SK-N-SH treated with all-trans-retinoic acid at 6 μM for 48 hours (cell line): ENCODE measurements around the gene KIZ.

ENCODE experiments used
- ATAC-seq: fragments of 200-7000 bp; cut with Tn5 transposase; 3 replicates; pipeline ENCODE4 v1.9.1; 2020; ENCODE audit warnings: mild to moderate bottlenecking, moderate library complexity
- ARNTL ChIP-seq: fragments of 450-650 bp; formaldehyde crosslinking; IDR thresholded peaks from 2 replicates; pipeline ENCODE4 v1.5.0; 2020; ENCODE audit warnings: low read depth, mild to moderate bottlenecking, moderate library complexity, borderline replicate concordance
- BACH2 ChIP-seq: fragments of 250-450 bp; sonication (Bioruptor Pico); IDR thresholded peaks from 2 replicates; pipeline ENCODE4 v1.9.0; 2021; ENCODE audit warnings: mild to moderate bottlenecking, borderline replicate concordance
- CSRNP3 ChIP-seq: fragments of 250-450 bp; sonication (Bioruptor Pico); IDR thresholded peaks from 2 replicates; pipeline ENCODE4 v1.5.1; 2021; ENCODE audit warnings: mild to moderate bottlenecking, moderate library complexity
- ESRRG ChIP-seq: fragments of 250-450 bp; sonication (Bioruptor Pico); IDR thresholded peaks from 2 replicates; pipeline ENCODE4 v1.6.1; 2021; ENCODE audit warnings: mild to moderate bottlenecking
- GLIS3 ChIP-seq: fragments of 250-450 bp; sonication (Bioruptor Pico); IDR thresholded peaks from 2 replicates; pipeline ENCODE4 v1.5.0; 2020; ENCODE audit warnings: mild to moderate bottlenecking, moderate library complexity
- ISL1 ChIP-seq: fragments of 250-450 bp; sonication (Bioruptor Pico); IDR thresholded peaks from 2 replicates; pipeline ENCODE4 v2.1.2; 2022; ENCODE audit warnings: mild to moderate bottlenecking, moderate library complexity
- OSR1 ChIP-seq: fragments of 250-450 bp; sonication (Bioruptor Pico); IDR thresholded peaks from 2 replicates; pipeline ENCODE4 v1.8.0; 2022; ENCODE audit warnings: moderate library complexity, mild to moderate bottlenecking, inconsistent platforms
- PATZ1 ChIP-seq: fragments of 250-450 bp; sonication (Bioruptor Pico); IDR thresholded peaks from 2 replicates; pipeline ENCODE4 v1.8.0; 2020; ENCODE audit warnings: mild to moderate bottlenecking, moderate library complexity, borderline replicate concordance
- PPARA ChIP-seq: fragments of 250-450 bp; sonication (Bioruptor Pico); IDR thresholded peaks from 2 replicates; pipeline ENCODE4 v1.5.0; 2020; ENCODE audit warnings: mild to moderate bottlenecking, borderline replicate concordance
- RARB ChIP-seq: fragments of 250-450 bp; sonication (Bioruptor Pico); IDR thresholded peaks from 2 replicates; pipeline ENCODE4 v1.8.0; 2021; ENCODE audit warnings: mild to moderate bottlenecking, moderate library complexity
- SNAI2 ChIP-seq: fragments of 250-450 bp; sonication (Bioruptor Pico); IDR thresholded peaks from 2 replicates; pipeline ENCODE4 v1.5.0; 2020; ENCODE audit warnings: mild to moderate bottlenecking, moderate library complexity
- TCF4 ChIP-seq: fragments of 250-450 bp; sonication (Bioruptor Pico); IDR thresholded peaks from 2 replicates; pipeline ENCODE4 v1.8.0; 2021; ENCODE audit warnings: mild to moderate bottlenecking, moderate library complexity, borderline replicate concordance
- TOX ChIP-seq: fragments of 250-450 bp; sonication (Bioruptor Pico); IDR thresholded peaks from 2 replicates; pipeline ENCODE4 v1.8.0; 2021; ENCODE audit warnings: mild to moderate bottlenecking, moderate library complexity, borderline replicate concordance
- ZC3H10 ChIP-seq: fragments of 250-450 bp; sonication (Bioruptor Pico); IDR thresholded peaks from 2 replicates; pipeline ENCODE4 v1.5.1; 2021; ENCODE audit warnings: mild to moderate bottlenecking, moderate library complexity
- ZFP3 ChIP-seq: fragments of 250-450 bp; sonication (Bioruptor Pico); IDR thresholded peaks from 2 replicates; pipeline ENCODE4 v1.5.0; 2020; ENCODE audit warnings: mild to moderate bottlenecking, moderate library complexity
- ZFP30 ChIP-seq: fragments of 450-650 bp; formaldehyde crosslinking; IDR thresholded peaks from 2 replicates; pipeline ENCODE4 v1.5.0; 2022; ENCODE audit warnings: mild to moderate bottlenecking, moderate library complexity
- ZNF565 ChIP-seq: fragments of 450-650 bp; formaldehyde crosslinking; conservative IDR thresholded peaks from 2 replicates; pipeline ENCODE4 v1.5.0; 2020; ENCODE audit warnings: low read depth, mild to moderate bottlenecking, moderate library complexity
- ZNF70 ChIP-seq: fragments of 450-650 bp; formaldehyde crosslinking; IDR thresholded peaks from 2 replicates; pipeline ENCODE4 v1.5.0; 2020; ENCODE audit warnings: mild to moderate bottlenecking, moderate library complexity
- ZNF8 ChIP-seq: fragments of 450-650 bp; formaldehyde crosslinking; IDR thresholded peaks from 2 replicates; pipeline ENCODE4 v1.5.0; 2020; ENCODE audit warnings: mild to moderate bottlenecking, moderate library complexity
- TF ChIP-seq, protein P1 (sequence below): fragments of 250-450 bp; sonication (Bioruptor Pico); IDR thresholded peaks from 2 replicates; pipeline ENCODE4 v1.8.0; 2021; ENCODE audit warnings: low read depth, mild to moderate bottlenecking, moderate library complexity, borderline replicate concordance
- TF ChIP-seq, protein P2 (sequence below): fragments of 250-450 bp; sonication (Bioruptor Pico); IDR thresholded peaks from 2 replicates; pipeline ENCODE4 v1.5.1; 2020; ENCODE audit warnings: low read depth, mild to moderate bottlenecking, moderate library complexity

KIZ gene

GRCh38 chr20:21219686-21220085 is 93.8 kb downstream of the KIZ start:
- no peak for ATAC-seq
- TF ChIP-seq, protein P1, sequence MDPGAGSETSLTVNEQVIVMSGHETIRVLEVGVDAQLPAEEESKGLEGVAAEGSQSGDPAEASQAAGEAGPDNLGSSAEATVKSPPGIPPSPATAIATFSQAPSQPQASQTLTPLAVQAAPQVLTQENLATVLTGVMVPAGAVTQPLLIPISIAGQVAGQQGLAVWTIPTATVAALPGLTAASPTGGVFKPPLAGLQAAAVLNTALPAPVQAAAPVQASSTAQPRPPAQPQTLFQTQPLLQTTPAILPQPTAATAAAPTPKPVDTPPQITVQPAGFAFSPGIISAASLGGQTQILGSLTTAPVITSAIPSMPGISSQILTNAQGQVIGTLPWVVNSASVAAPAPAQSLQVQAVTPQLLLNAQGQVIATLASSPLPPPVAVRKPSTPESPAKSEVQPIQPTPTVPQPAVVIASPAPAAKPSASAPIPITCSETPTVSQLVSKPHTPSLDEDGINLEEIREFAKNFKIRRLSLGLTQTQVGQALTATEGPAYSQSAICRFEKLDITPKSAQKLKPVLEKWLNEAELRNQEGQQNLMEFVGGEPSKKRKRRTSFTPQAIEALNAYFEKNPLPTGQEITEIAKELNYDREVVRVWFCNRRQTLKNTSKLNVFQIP = no peak
- TF ChIP-seq ZNF70 (CRISPR knock-in tag) = no peak
- TF ChIP-seq ZFP3 (CRISPR knock-in tag) = no peak
- TF ChIP-seq, all 23 proteins: peak for 0

DNA sequence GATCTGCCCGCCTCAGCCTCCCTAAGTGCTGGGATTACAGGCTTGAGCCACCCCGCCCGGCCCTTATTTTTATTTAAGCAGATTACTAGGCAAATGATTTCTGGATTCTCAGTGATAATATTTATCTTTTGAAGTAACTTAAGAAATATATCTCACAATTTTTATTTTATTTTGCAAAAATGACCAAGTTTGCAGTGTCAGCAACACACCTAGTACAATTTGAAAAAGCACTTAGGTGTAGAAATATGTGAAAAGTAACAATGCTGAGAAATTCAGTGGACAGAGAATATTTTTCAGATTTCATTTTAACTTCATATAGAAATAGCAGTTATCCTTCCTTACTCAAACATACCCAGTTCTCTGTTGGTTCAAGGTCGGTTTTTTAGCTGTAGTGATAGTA is 98.3 kb downstream of the KIZ start:
- ATAC-seq = no peak
- TF ChIP-seq, protein P2, sequence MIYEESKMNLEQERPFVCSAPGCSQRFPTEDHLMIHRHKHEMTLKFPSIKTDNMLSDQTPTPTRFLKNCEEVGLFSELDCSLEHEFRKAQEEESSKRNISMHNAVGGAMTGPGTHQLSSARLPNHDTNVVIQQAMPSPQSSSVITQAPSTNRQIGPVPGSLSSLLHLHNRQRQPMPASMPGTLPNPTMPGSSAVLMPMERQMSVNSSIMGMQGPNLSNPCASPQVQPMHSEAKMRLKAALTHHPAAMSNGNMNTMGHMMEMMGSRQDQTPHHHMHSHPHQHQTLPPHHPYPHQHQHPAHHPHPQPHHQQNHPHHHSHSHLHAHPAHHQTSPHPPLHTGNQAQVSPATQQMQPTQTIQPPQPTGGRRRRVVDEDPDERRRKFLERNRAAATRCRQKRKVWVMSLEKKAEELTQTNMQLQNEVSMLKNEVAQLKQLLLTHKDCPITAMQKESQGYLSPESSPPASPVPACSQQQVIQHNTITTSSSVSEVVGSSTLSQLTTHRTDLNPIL = no peak
- TF ChIP-seq ZNF565 (CRISPR knock-in tag) (no peak), TOX (no peak), ESRRG (CRISPR knock-in tag) (no peak), ZFP3 (CRISPR knock-in tag) (no peak), PPARA (CRISPR knock-in tag) (no peak), ISL1 (no peak), ZNF8 (CRISPR knock-in tag) (no peak), CSRNP3 (CRISPR knock-in tag) (no peak), ZFP30 (CRISPR knock-in tag) (no peak), OSR1 (CRISPR knock-in tag) (no peak), ARNTL (CRISPR knock-in tag) (no peak), SNAI2 (no peak), ZNF70 (CRISPR knock-in tag) (no peak), ZC3H10 (CRISPR knock-in tag) (no peak), RARB (CRISPR knock-in tag) (no peak), BACH2 (no peak), TCF4 (CRISPR knock-in tag) (no peak)
- TF ChIP-seq, protein P1 = no peak
- TF ChIP-seq, all 23 proteins: peak for 0

GRCh38 chr20:21225215-21225947 is 99.5 kb downstream of the KIZ start:
- TF ChIP-seq CSRNP3 (CRISPR knock-in tag) (no peak), SNAI2 (no peak), ARNTL (CRISPR knock-in tag) (no peak), PPARA (CRISPR knock-in tag) (no peak), ZC3H10 (CRISPR knock-in tag) (no peak), ZNF70 (CRISPR knock-in tag) (no peak), ZNF565 (CRISPR knock-in tag) (no peak), PATZ1 (CRISPR knock-in tag) (no peak), GLIS3 (CRISPR knock-in tag) (no peak), BACH2 (no peak), RARB (CRISPR knock-in tag) (no peak), ZFP3 (CRISPR knock-in tag) (no peak)
- TF ChIP-seq, protein P1 = no peak
- ATAC-seq = no peak
